OCI-LY7 (cell line): ENCODE measurements around the gene IFNA21. TPM values are rescaled to one million over a fixed set of nuclear protein-coding genes. Genes with fewer than 3 reads are reported as not detected.

ENCODE experiments used
- BruUV-seq: library from RNA; stranded (reverse); fragments of 400-500 nt; replicated peaks from 2 replicates; lab custom pipeline; 2021; lab: Mats Ljungman, UMichigan
- CTCF ChIA-PET: fragments of 300-600 bp; sonication (Branson Sonifier 250); formaldehyde crosslinking; loops from one replicate; lab custom pipeline; 2022; ENCODE audit warnings: antibody characterized with exemption; ENCODE audit not compliant: unreplicated experiment; lab: Charles Lee
- POLR2A ChIA-PET: fragments of 300-600 bp; sonication (Branson Sonifier 250); formaldehyde crosslinking; loops from one replicate; lab custom pipeline; 2022; ENCODE audit warnings: antibody characterized with exemption; lab: Charles Lee
- DNase-seq: peaks from one replicate; pipeline ENCODE4 v3.0.0-alpha.2; 2015; ENCODE audit warnings: low spot score
- H2AFZ ChIP-seq: fragments of 200-600 bp; sonication (generic), shearing (Covaris generic); 2 replicates; pipeline ENCODE4 v1.6.1; 2014; ENCODE audit warnings: mild to moderate bottlenecking, antibody characterized with exemption, low read length, moderate library complexity
- H3K27ac ChIP-seq: fragments of 200-600 bp; sonication (generic); 2 replicates; pipeline ENCODE4 v1.5.1; 2014; ENCODE audit warnings: mixed run types, low read depth, mild to moderate bottlenecking, moderate library complexity, low read length, inconsistent platforms; ENCODE audit not compliant: poor library complexity, severe bottlenecking
- H3K36me3 ChIP-seq: fragments of 200-600 bp; sonication (generic); 2 replicates; pipeline ENCODE4 v1.6.1; 2014; ENCODE audit warnings: mild to moderate bottlenecking, antibody characterized with exemption, low read length, moderate library complexity, mixed read lengths; ENCODE audit not compliant: insufficient read depth
- H3K4me1 ChIP-seq: fragments of 200-600 bp; sonication (generic); 2 replicates; pipeline ENCODE4 v1.5.1; 2014; ENCODE audit warnings: mild to moderate bottlenecking, low read length; ENCODE audit not compliant: insufficient read depth, poor library complexity, severe bottlenecking
- H3K4me2 ChIP-seq: fragments of 200-600 bp; sonication (generic); 2 replicates; pipeline ENCODE4 v1.6.1; 2014; ENCODE audit warnings: mild to moderate bottlenecking, low read length
- H3K4me3 ChIP-seq: fragments of 200-600 bp; sonication (generic); 2 replicates; pipeline ENCODE4 v1.5.1; 2014; ENCODE audit warnings: mild to moderate bottlenecking, low read depth, low read length; ENCODE audit not compliant: poor library complexity, severe bottlenecking
- H3K79me2 ChIP-seq: fragments of 200-600 bp; sonication (generic); 2 replicates; pipeline ENCODE4 v1.6.1; 2016; ENCODE audit warnings: low read depth, mild to moderate bottlenecking, low read length, moderate library complexity, mixed read lengths; ENCODE audit not compliant: insufficient read depth
- H3K9me2 ChIP-seq: fragments of 200-600 bp; sonication (generic); 2 replicates; pipeline ENCODE4 v1.6.1; 2016; ENCODE audit warnings: mild to moderate bottlenecking, low read length, mixed read lengths; ENCODE audit not compliant: insufficient read depth
- H3K9me3 ChIP-seq: fragments of 200-600 bp; sonication (generic); 2 replicates; pipeline ENCODE4 v1.6.1; 2014; ENCODE audit warnings: mild to moderate bottlenecking, mixed run types, low read length, mixed read lengths
- H4K20me1 ChIP-seq: fragments of 200-600 bp; sonication (generic); 2 replicates; pipeline ENCODE4 v1.6.1; 2014; ENCODE audit warnings: mild to moderate bottlenecking, antibody characterized with exemption, low read length, moderate library complexity, mixed read lengths; ENCODE audit not compliant: insufficient read depth
- CTCF ChIP-seq: fragments of 200-600 bp; sonication (generic); conservative IDR thresholded peaks from 2 replicates; pipeline ENCODE4 v1.5.1; 2014; ENCODE audit warnings: mild to moderate bottlenecking, antibody characterized with exemption, low read length, moderate library complexity, mixed read lengths
- EZH2phosphoT487 ChIP-seq: fragments of 200-600 bp; sonication (generic); IDR thresholded peaks from 2 replicates; pipeline ENCODE4 v1.6.1; 2018; ENCODE audit warnings: low read depth, borderline replicate concordance, mild to moderate bottlenecking, mixed run types, antibody characterized with exemption, low read length, moderate library complexity, mixed read lengths
- intact Hi-C: fragments of 100-400 bp; cut with micrococcal nuclease; formaldehyde crosslinking; loops from one replicate; pipeline ENCODE4 v1.10.0; 2022; ENCODE audit not compliant: unreplicated experiment
- total RNA-seq, 2 experiments: library from RNA; depleted of rRNA in 1 of 2; stranded (reverse); fragments of >200 nt in 1 of 2; shearing (Covaris generic) in 1 of 2; gene quantifications; 2 replicates each; pipeline ENCODE4 v1.2.3, GENCODE V29; 2014 to 2022

Gene IFNA21
- total RNA-seq, 2 experiments from 2014 or later = not detected

GRCh38 chr9:21174671-21175070 lies 8.2 kb upstream of the IFNA21 start:
- no peaks in the 10 kb centered on the region for H3K9me2 ChIP-seq
- TF ChIP-seq EZH2phosphoT487 (no peak), CTCF (no peak)
- POLR2A ChIA-PET = interaction anchor here (0.8 kb wide), 1 partner anchor 27 kb away, joined by 3 read pairs; the partner anchor contains the start of gene IFNA7

DNA sequence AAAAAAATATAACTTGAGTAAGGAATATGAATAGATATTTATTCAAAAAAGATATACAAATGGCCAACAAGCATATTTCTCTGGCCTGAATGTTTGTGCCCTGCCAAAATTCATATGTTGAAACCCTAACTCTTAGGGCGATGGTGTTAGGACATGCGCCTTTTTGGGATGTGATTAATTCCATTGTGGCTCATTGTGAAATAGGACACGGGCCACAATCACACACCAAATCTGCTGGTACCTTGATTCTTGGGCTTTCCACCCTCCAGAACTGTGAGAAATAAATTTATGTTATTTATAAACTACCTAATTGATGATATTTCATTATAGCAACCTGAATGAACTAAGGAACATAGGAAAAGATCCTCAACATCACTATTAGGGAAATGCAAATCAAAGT lies 5.7 kb upstream of the IFNA21 start:
- POLR2A ChIA-PET = no interaction called here
- Histone ChIP-seq H3K27ac (no peak overlapping the region), H3K4me1 (no peaks in the 10 kb centered on the region), H3K79me2 (no peaks in the 10 kb centered on the region), H4K20me1 (no peaks in the 10 kb centered on the region), H3K4me2 (no peak overlapping the region), H3K4me3 (no peak overlapping the region), H3K36me3 (no peaks in the 10 kb centered on the region), H3K9me3 (no peaks in the 10 kb centered on the region), H3K9me2 (no peaks in the 10 kb centered on the region), H2AFZ (no peak overlapping the region)
- CTCF ChIA-PET = no interaction called here
- TF ChIP-seq EZH2phosphoT487 = no peak
- no peak for TF ChIP-seq CTCF
- no TSS peak for BruUV-seq
- intact Hi-C loops = no loop called here
- DNase-seq = no peak

More at GRCh38 chr9:21174671-21175070, 8.2 kb upstream of the IFNA21 start:
- Histone ChIP-seq H3K27ac (no peak overlapping the region), H4K20me1 (no peaks in the 10 kb centered on the region), H2AFZ (no peak overlapping the region), H3K4me1 (no peaks in the 10 kb centered on the region), H3K79me2 (no peaks in the 10 kb centered on the region), H3K36me3 (no peaks in the 10 kb centered on the region), H3K4me2 (no peak overlapping the region), H3K9me3 (no peaks in the 10 kb centered on the region), H3K4me3 (no peak overlapping the region)
- intact Hi-C loops = no loop called here
- CTCF ChIA-PET = no interaction called here
- BruUV-seq = no TSS peak
- DNase-seq = no peak

DNA sequence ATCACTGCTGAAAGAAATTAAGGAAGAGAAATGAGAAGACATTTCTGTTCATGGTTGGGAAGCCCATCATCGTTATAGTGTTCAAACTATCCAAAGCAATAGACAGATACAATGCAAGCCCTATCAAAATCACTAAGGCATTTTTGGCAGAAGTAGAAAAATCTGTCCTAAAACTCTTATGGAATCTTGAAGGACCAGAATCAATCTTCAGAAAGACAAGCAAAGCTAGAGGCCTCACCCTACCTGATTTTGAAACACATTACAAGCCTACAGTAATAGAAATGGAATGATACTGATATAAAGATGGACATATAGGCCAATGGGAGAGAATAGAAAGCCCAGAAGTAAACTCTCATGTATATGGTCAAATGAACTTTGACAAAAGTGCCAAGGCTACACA lies 4.9 kb upstream of the IFNA21 start:
- Histone ChIP-seq H3K9me2 (no peaks in the 10 kb centered on the region), H3K36me3 (no peaks in the 10 kb centered on the region), H2AFZ (no peak overlapping the region), H4K20me1 (no peaks in the 10 kb centered on the region), H3K27ac (no peak overlapping the region), H3K4me2 (no peak overlapping the region), H3K79me2 (no peaks in the 10 kb centered on the region), H3K9me3 (no peaks in the 10 kb centered on the region), H3K4me3 (no peak overlapping the region), H3K4me1 (no peaks in the 10 kb centered on the region)
- intact Hi-C loops = no loop called here
- no TSS peak for BruUV-seq
- ChIA-PET POLR2A (no interaction called here), CTCF (no interaction called here)
- DNase-seq = no peak
- TF ChIP-seq EZH2phosphoT487 (no peak), CTCF (no peak)
